ENCODE measurements around the gene ARHGAP28. TPM values are rescaled to one million over a fixed set of nuclear protein-coding genes. Genes with fewer than 3 reads are reported as not detected.

Gene ARHGAP28
- total and polyA plus RNA-seq, 2 of the 13 experiments (the other 11 are each of a cell fraction or from before 2014, with no cell fraction given) = not detected

GRCh38 chr18:6850396-6850795 is 120.9 kb downstream of the ARHGAP28 start:
- no peak overlapping the region for H3K9ac ChIP-seq (ENCODE audit: insufficient read depth, low read depth, low read length)
- 0% methylated on average over 1 of the region's 1 CpG for WGBS (ENCODE audit: low lambda C conversion rate)
- no peaks in the 10 kb centered on the region; a peak in 1 of 5 replicates for H3K27me3 ChIP-seq (ENCODE audit: control insufficient read depth in 1 of 2, insufficient read depth in 2 of 2, low read length in 2 of 2)
- intact Hi-C loops (cut with micrococcal nuclease; ENCODE audit: unreplicated experiment) (no loop called here), in situ Hi-C loops (cut with HindIII; ENCODE audit: extremely low pct_ligation_motif_present, low pct_unique_long_range_greater_than_20kb) (no loop called here)
- FAIRE-seq (no peak), ATAC-seq (no peak), DNase-seq (ENCODE audit: low spot score) (no peak)
- ChIA-PET POLR2A (no interaction called here), CTCF (ENCODE audit: low intra/inter-chr PET ratio, low total read pairs) (no interaction called here)
- H3K4me2 ChIP-seq (ENCODE audit: low read depth, low read length) = no peak overlapping the region
- H2AFZ ChIP-seq (ENCODE audit: low read length) = no peak overlapping the region
- no TSS peak for BruUV-seq (replicated peaks)
- H3K9me3 ChIP-seq (ENCODE audit: low read length) = no peaks in the 10 kb centered on the region
- TF ChIP-seq ZNF281 (CRISPR knock-in tag; IDR thresholded peaks at IDR 0.05; ENCODE audit: borderline replicate concordance) = no peak
- no peak for TF ChIP-seq PRDM4 (CRISPR knock-in tag; IDR thresholded peaks at IDR 0.05; ENCODE audit: borderline replicate concordance)
- TF ChIP-seq ZNF7 (CRISPR knock-in tag; IDR thresholded peaks at IDR 0.05) = no peak
- TF ChIP-seq ZNF777 (CRISPR knock-in tag; IDR thresholded peaks at IDR 0.05) = no peak
- TF ChIP-seq ZNF883 (CRISPR knock-in tag; IDR thresholded peaks at IDR 0.05; ENCODE audit: not compliant biosample characterization) = no peak
- no peak for TF ChIP-seq ZNF34 (CRISPR knock-in tag; IDR thresholded peaks at IDR 0.05; ENCODE audit: borderline replicate concordance)
- no peak for TF ChIP-seq KMT2B (CRISPR knock-in tag; IDR thresholded peaks at IDR 0.05)
- H3K36me3 ChIP-seq (replicated peaks in 1 of 2; ENCODE audit: control insufficient read depth in 1 of 2, insufficient read depth in 2 of 2, low read length in 2 of 2) = no peaks in the 10 kb centered on the region
- no peaks in the 10 kb centered on the region for H4K20me1 ChIP-seq (ENCODE audit: insufficient read depth, low read length)
- no peak overlapping the region for H3K4me3 ChIP-seq (replicated peaks in 1 of 3; ENCODE audit: insufficient read depth in 1 of 3, low read depth in 2 of 3, low read length in 3 of 3)
- H3K4me1 ChIP-seq (ENCODE audit: insufficient read depth, low read length) = no peaks in the 10 kb centered on the region
- no peak overlapping the region for H3K27ac ChIP-seq (ENCODE audit: extremely low read length, insufficient read depth, low read length)
- no peaks in the 10 kb centered on the region for H3K79me2 ChIP-seq (ENCODE audit: insufficient read depth, low read length)

Measured in HepG2 (cell line).